DOHH2 (cell line): ENCODE data around the gene ESPL1.

Experiments
- H3F3A ChIP-seq: fragments of 200-600 bp; sonication (generic), shearing (Covaris generic); 2 replicates; pipeline ENCODE4 v1.6.0; 2016; ENCODE audit warnings: antibody characterized with exemption, mild to moderate bottlenecking; ENCODE audit not compliant: control insufficient read depth, insufficient read depth
- H3K27ac ChIP-seq: fragments of 200-600 bp; sonication (generic); 2 replicates; pipeline ENCODE4 v1.5.1; 2014; ENCODE audit warnings: low read depth, mild to moderate bottlenecking, low read length, moderate library complexity
- H3K27me3 ChIP-seq: fragments of 200-600 bp; sonication (generic); 2 replicates; pipeline ENCODE4 v1.6.1; 2014; ENCODE audit warnings: mild to moderate bottlenecking, low read length, mixed read lengths; ENCODE audit not compliant: control insufficient read depth
- H3K36me3 ChIP-seq: fragments of 200-600 bp; sonication (generic); 2 replicates; pipeline ENCODE4 v1.6.1; 2014; ENCODE audit warnings: mild to moderate bottlenecking, low read length, moderate library complexity, mixed read lengths; ENCODE audit not compliant: control insufficient read depth
- H3K4me1 ChIP-seq: fragments of 200-600 bp; sonication (generic); 2 replicates; pipeline ENCODE4 v1.6.1; 2014; ENCODE audit warnings: mild to moderate bottlenecking, low read length, mixed read lengths; ENCODE audit not compliant: control insufficient read depth
- H3K4me2 ChIP-seq: fragments of 200-600 bp; sonication (generic); 2 replicates; pipeline ENCODE4 v1.6.0; 2014; ENCODE audit warnings: mild to moderate bottlenecking, low read length, moderate library complexity
- H3K4me3 ChIP-seq: fragments of 200-600 bp; sonication (generic); 2 replicates; pipeline ENCODE4 v1.5.1; 2014; ENCODE audit warnings: mild to moderate bottlenecking, low read length, mixed read lengths
- H3K79me2 ChIP-seq: fragments of 200-600 bp; sonication (generic); 2 replicates; pipeline ENCODE4 v1.6.1; 2014; ENCODE audit warnings: mild to moderate bottlenecking, low read length, mixed read lengths; ENCODE audit not compliant: control insufficient read depth
- H3K9me2 ChIP-seq: fragments of 200-600 bp; sonication (generic); replicated peaks from 2 replicates; pipeline ENCODE4 v1.6.1; 2014; ENCODE audit warnings: mild to moderate bottlenecking, low read length, mixed read lengths; ENCODE audit not compliant: control insufficient read depth
- H3K9me3 ChIP-seq: fragments of 200-600 bp; sonication (generic); 2 replicates; pipeline ENCODE4 v1.6.1; 2014; ENCODE audit warnings: antibody characterized with exemption, low read length, mixed read lengths; ENCODE audit not compliant: control insufficient read depth, insufficient read depth
- H4K20me1 ChIP-seq: fragments of 200-600 bp; sonication (generic); 2 replicates; pipeline ENCODE4 v1.6.0; 2014; ENCODE audit warnings: low read depth, mild to moderate bottlenecking, antibody characterized with exemption, low read length, moderate library complexity; ENCODE audit not compliant: control insufficient read depth, insufficient read depth
- CTCF ChIP-seq: fragments of 200-600 bp; sonication (generic); IDR thresholded peaks from one replicate; pipeline ENCODE4 v1.5.1; 2014; ENCODE audit warnings: antibody characterized with exemption, mild to moderate bottlenecking, low read depth, low read length; ENCODE audit not compliant: poor library complexity, severe bottlenecking
- EZH2phosphoT487 ChIP-seq: fragments of 200-600 bp; sonication (generic); IDR thresholded peaks from 2 replicates; pipeline ENCODE4 v1.6.1; 2017; ENCODE audit warnings: borderline replicate concordance, mild to moderate bottlenecking, antibody characterized with exemption, low read length, moderate library complexity, mixed read lengths

The ESPL1 gene

GRCh38 chr12:53226815-53227214, 41.3 kb upstream of the ESPL1 start:
- Histone ChIP-seq H3K27ac (no peak overlapping the region), H3F3A (peaks cover 6% of the 10 kb centered on the region), H3K27me3 (peaks cover 25% of the 10 kb centered on the region), H3K4me3 (no peak overlapping the region), H3K9me2 (no peaks in the 10 kb centered on the region), H4K20me1 (no peaks in the 10 kb centered on the region), H3K4me1 (peaks cover 23% of the 10 kb centered on the region), H3K4me2 (no peak overlapping the region), H3K9me3 (no peaks in the 10 kb centered on the region), H3K36me3 (no peaks in the 10 kb centered on the region), H3K79me2 (no peaks in the 10 kb centered on the region)
- TF ChIP-seq CTCF (no peak), EZH2phosphoT487 (no peak)

- Histone ChIP-seq H3K36me3 (no peaks in the 10 kb centered on the region), H3K4me2 (no peak overlapping the region), H3K4me3 (no peak overlapping the region), H3K79me2 (no peaks in the 10 kb centered on the region), H3K9me3 (no peaks in the 10 kb centered on the region), H3K4me1 (peaks cover 19% of the 10 kb centered on the region), H4K20me1 (no peaks in the 10 kb centered on the region), H3K9me2 (no peaks in the 10 kb centered on the region), H3F3A (0 out of 2 replicates have a peak, but pooled peaks cover 2% of the 10 kb centered on the region), H3K27me3 (peaks cover 27% of the 10 kb centered on the region), H3K27ac (no peak overlapping the region)
- TF ChIP-seq CTCF (no peak), EZH2phosphoT487 (no peak)
Measured at GRCh38 chr12:53227341-53227740, 40.8 kb upstream of the ESPL1 start.

- Histone ChIP-seq H3K27ac (no peak overlapping the region), H3K36me3 (no peaks in the 10 kb centered on the region), H3K4me3 (no peak overlapping the region), H3K4me2 (no peak overlapping the region), H3K9me2 (no peaks in the 10 kb centered on the region), H3F3A (0 out of 2 replicates have a peak, but pooled peaks cover 2% of the 10 kb centered on the region), H4K20me1 (no peaks in the 10 kb centered on the region), H3K27me3 (peaks cover 32% of the 10 kb centered on the region), H3K9me3 (no peaks in the 10 kb centered on the region), H3K4me1 (peaks cover 19% of the 10 kb centered on the region), H3K79me2 (no peaks in the 10 kb centered on the region)
- no peak for TF ChIP-seq CTCF
- no peak for TF ChIP-seq EZH2phosphoT487
Measured at GRCh38 chr12:53227836-53228235, 40.3 kb upstream of the ESPL1 start.
